Stimulated activated CD4-positive, alpha-beta T cell treated with anti-CD3 and anti-CD28 coated beads, TNF-alpha, amount 100 ng/mL, for 4 hours (primary cell): ENCODE results near the gene ALKBH8.
A peak's percentile ranks its signal among the peaks of the same experiment; 100 is the strongest.
"Not testable (repeated sequence)": the region's sequence is repeated elsewhere in the genome, so short reads cannot be mapped to it uniquely, and the experiment has no call there.

Experiments used
- DNase-seq, 3 experiments: peaks; one replicate each; pipeline ENCODE4 v3.0.0-alpha.2; 2020; ENCODE audit warnings: low read depth in 3 of 3

The ALKBH8 gene

GRCh38 chr11:107504981-107505380 lies 60.6 kb downstream of the ALKBH8 start:
- no peak for DNase-seq

GRCh38 chr11:107501713-107502112 lies 63.8 kb downstream of the ALKBH8 start:
- DNase-seq = no peak

GRCh38 chr11:107497371-107497770 lies 68.2 kb downstream of the ALKBH8 start:
- not testable (repeated sequence) for DNase-seq

- no peak for DNase-seq
Observed at GRCh38 chr11:107496011-107496410, 69.5 kb downstream of the ALKBH8 start.

GRCh38 chr11:107494055-107494454 lies 71.5 kb downstream of the ALKBH8 start:
- DNase-seq = no peak

- no peak for DNase-seq
Observed at GRCh38 chr11:107493117-107493516, 72.4 kb downstream of the ALKBH8 start.

- no peak for DNase-seq
Observed at GRCh38 chr11:107490836-107491235, 74.7 kb downstream of the ALKBH8 start.

- DNase-seq = no peak
Observed at GRCh38 chr11:107482234-107482633, 83.3 kb downstream of the ALKBH8 start.

GRCh38 chr11:107478922-107479321 lies 86.6 kb downstream of the ALKBH8 start:
- no peak for DNase-seq

- DNase-seq = no peak
Observed at GRCh38 chr11:107477820-107478219, 87.7 kb downstream of the ALKBH8 start.

- no peak for DNase-seq
Observed at GRCh38 chr11:107473792-107474191, 91.7 kb downstream of the ALKBH8 start.

- DNase-seq = no peak
Observed at GRCh38 chr11:107472966-107473365, 92.6 kb downstream of the ALKBH8 start.

GRCh38 chr11:107468596-107468995 lies 96.9 kb downstream of the ALKBH8 start:
- DNase-seq = no peak

GRCh38 chr11:107467696-107468095 lies 97.8 kb downstream of the ALKBH8 start:
- DNase-seq = no peak

GRCh38 chr11:107466275-107466866 lies 99.2 kb downstream of the ALKBH8 start:
- DNase-seq = not testable (repeated sequence)

- DNase-seq = peak; percentile 62 to 84 (median 75)
Observed at GRCh38 chr11:107457558-107458271, 107.8 kb downstream of the ALKBH8 start, which contains the start of gene CWF19L2. Gene CWF19L2 (minus strand): TSS chr11:107457825. CDS start chr11:107457816, 9 bp downstream.

GRCh38 chr11:107457205-107457557 lies 108.4 kb downstream of the ALKBH8 start:
- DNase-seq = no peak

GRCh38 chr11:107453594-107454286 lies 111.8 kb downstream of the ALKBH8 start:
- DNase-seq = no peak
